GM19372 (cell line): ENCODE results near the gene FAM25G.
"Not testable (repeated sequence)": the region's sequence is repeated elsewhere in the genome, so short reads cannot be mapped to it uniquely, and the experiment has no call there.

ENCODE experiments used
- ATAC-seq: cut with Tn5 transposase; IDR thresholded peaks from one replicate; pipeline ENCODE4 v1.9.1; 2021; ENCODE audit warnings: mild to moderate bottlenecking, low read depth, moderate library complexity; ENCODE audit not compliant: unreplicated experiment

The FAM25G gene

GRCh38 chr10:47491600-47491999 is at the start of gene FAM25G:
Gene FAM25G, minus strand, starts transcription at chr10:47491700. Its CDS starts 26 bp downstream, at chr10:47491674.
- not testable (repeated sequence) for ATAC-seq

- ATAC-seq = not testable (repeated sequence)
These were observed 44.9 kb upstream of the FAM25G start for GRCh38 chr10:47536430-47536829.

DNA sequence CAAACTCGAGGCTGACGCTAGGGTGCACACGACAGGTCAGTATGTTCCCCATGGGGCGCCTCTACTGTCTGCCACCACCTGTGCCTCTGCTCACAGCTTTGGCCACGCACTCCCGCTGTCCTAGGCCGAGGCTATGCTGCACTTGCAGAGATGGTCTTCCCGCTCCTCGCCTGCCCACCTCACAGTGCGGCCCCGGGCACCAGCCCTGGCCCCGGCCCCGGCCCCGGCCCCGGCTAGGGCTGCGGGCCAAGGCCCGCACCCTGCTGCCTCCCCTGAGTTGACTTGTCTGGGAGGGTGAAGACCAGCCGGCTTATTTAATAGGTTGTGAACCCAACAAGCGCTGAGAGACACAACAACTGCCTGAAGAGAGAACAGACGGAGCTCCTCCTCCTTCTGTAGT is 32.0 kb upstream of the FAM25G start, which contains the start of gene AGAP9:
Gene AGAP9 (minus strand): TSS at position 164 of the 400 bp plus-strand sequence. CDS start 112 bp downstream, at position 52.
- not testable (repeated sequence) for ATAC-seq

DNA sequence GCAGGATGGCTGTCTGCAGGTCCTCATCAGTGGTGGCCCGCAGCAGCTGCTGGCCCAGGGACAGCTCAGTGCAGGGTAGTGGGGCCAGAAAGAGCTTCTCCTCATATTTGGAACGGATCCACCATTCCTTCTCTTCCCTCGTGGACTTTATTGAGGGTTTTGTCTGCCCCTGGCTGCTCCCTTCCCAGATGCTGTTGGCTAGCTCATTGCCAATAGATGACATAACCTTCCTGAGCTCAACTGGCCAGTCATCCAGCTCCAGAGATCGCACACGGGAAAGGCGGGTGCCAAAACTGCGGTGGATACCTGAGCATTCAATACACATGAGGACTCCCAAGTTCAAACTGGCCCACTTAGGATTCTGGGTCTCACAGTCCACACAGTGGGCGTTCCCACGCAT is 10.8 kb upstream of the FAM25G start:
- ATAC-seq = not testable (repeated sequence)

- not testable (repeated sequence) for ATAC-seq
These were observed 2.7 kb upstream of the FAM25G start for GRCh38 chr10:47494226-47494625.

DNA sequence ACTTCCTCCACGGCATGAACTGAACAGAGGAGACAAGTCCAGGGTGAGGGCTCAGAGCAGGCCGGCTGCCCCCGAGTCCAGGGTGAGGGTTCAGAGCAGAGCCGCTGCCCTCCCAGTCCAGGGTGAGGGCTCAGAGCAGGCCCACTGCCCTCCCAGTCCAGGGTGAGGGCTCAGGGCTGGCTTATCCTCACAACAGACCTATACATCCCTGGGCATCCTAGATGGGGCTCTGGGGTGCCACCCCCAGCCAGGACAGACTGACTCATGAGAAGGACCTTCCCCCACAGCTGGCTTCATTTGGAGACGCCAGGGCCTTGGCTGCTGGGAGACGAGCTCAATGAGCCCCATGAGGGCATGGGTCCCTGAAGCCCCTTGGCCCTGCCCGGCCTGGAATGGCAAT is 1.9 kb downstream of the FAM25G start:
- ATAC-seq = not testable (repeated sequence)

DNA sequence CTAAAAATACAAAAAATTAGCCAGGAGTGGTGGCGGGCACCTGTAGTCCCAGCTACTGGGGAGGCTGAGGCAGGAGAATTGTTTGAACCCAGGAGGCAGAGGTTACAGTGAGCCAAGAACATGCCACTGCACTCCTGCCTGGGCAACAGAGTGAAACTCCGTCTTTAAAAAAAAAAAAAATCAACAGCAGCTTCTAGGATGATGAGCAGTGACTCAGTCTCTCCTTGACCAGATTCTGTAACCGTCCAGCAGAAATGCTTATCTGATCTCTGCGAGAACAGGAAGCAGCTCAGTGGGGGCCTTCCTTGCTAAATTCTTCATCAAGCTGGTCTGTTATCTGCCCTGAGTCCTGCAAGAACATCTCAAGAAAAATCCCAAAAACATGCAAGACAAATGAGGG is 5.6 kb downstream of the FAM25G start:
- not testable (repeated sequence) for ATAC-seq

- ATAC-seq = not testable (repeated sequence)
These were observed 6.7 kb downstream of the FAM25G start for GRCh38 chr10:47484786-47485185.

- not testable (repeated sequence) for ATAC-seq
These were observed 7.6 kb downstream of the FAM25G start, which contains the start of gene ANXA8 for GRCh38 chr10:47483923-47484322. Gene ANXA8, minus strand, starts transcription at chr10:47484115. Its CDS starts 182 bp downstream, at chr10:47483933.

DNA sequence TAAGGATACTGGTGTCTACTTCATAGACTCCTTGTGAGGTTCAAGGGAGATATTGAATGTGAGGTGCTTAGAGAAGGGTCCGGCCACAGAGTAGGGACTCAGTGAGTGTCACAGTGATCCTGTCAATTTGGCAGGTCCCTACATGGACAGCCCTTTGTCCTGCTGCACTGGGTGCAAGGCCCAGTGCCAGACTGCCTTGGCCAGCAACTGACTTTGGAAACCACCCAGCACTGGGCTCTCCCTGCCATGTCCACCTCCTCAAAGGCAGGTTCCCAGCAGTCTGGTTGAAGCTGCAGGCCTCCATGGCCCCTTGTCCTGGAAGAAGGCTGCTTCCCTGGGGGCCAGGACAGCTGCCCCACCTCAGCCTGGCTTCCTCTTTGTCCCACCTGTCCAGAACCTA is 9.1 kb downstream of the FAM25G start:
- not testable (repeated sequence) for ATAC-seq

- not testable (repeated sequence) for ATAC-seq
These were observed 9.7 kb downstream of the FAM25G start for GRCh38 chr10:47481768-47482181.

DNA sequence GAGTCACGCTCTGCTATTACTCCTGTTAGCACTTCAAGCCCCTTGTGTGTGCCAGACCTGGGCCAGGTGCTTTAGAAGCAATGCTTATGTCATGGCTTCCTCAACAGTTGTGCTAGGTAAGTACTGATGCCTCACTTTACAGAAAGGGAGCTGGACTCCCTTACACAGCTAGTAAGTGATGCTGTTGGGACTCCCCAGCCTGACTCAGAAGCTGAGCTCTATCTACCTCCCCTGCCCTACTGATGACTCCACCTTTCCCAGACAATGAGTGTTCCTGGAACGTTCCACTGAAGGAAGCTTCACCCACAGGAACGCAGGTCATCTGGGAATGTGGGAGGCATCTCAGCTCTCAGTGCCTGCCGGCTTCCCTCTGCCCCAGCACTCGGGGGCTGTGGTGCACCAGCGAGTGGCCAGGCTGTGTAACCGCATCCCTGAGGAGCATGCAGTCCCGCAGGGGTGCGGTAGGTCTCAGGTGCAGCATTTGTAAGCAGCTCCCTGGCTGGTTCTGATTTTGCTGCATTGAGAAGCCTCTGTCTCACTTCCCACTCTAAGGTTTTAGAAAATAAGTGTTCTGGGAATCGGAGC is 10.2 kb downstream of the FAM25G start:
- ATAC-seq = not testable (repeated sequence)

- not testable (repeated sequence) for ATAC-seq
These were observed 11.4 kb downstream of the FAM25G start for GRCh38 chr10:47480133-47480532.

DNA sequence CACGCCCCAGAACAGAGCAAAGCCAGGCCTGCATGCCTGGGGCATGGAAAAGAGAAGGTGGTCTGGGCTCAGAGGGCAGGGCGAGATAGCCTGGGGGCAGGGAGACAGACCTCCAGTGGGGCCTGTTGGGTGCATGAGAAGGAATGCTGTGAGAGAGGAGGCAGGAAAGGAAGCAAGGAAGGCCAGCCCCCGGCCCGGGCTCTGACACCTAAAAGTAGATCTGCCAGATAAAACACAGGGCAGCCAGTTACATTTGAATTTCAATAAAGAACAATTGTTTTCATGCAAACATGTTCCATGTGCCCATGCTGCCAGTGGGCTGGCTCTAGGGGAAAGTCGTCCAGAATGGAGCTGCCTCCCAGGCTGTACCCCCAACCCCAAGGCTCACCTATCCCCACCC is 13.4 kb downstream of the FAM25G start:
- not testable (repeated sequence) for ATAC-seq

- ATAC-seq = not testable (repeated sequence)
These were observed 14.4 kb downstream of the FAM25G start for GRCh38 chr10:47477078-47477477.

GRCh38 chr10:47475101-47475500 is 16.4 kb downstream of the FAM25G start:
- ATAC-seq = not testable (repeated sequence)

- ATAC-seq = not testable (repeated sequence)
These were observed 18.0 kb downstream of the FAM25G start for GRCh38 chr10:47473516-47473915.

DNA sequence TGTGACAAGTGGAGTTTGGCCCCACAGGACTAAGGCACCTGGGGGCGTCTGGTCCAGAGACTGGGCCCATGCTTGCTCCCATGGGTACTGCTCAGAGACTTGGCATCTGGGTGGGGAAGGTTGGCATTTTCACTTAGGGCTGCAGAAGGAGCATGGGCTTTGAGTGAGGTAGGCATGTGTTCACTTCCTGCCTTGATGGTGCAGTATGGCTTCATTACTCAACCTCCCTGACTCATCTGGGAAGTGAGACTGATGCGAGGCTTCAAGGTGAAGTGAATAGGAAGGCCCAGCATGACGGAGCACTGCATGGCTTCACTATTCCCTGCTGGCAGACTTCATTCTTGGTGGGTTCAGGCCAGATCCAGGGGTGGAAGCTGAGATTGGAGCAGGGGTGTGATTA is 18.9 kb downstream of the FAM25G start:
- ATAC-seq = not testable (repeated sequence)

DNA sequence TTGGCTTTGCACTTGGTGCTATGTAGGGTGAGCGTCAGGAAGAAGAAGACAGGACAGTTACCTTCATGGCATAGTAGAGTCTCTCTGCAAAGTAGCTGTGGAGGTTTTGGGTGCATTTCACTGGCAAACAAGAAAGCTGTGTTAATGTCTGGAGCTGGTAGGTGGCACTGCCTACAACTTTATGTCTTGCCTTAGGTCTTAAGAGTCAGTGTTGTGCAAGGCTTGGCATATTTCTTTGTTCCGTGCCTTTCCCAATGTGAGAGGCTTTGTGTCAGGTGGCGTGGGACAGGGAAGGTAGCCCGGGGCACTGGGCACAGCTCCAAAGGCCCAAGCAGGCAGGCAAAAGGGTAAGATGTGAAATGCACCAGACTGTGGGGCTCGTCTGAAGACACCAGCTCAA is 19.4 kb downstream of the FAM25G start:
- ATAC-seq = not testable (repeated sequence)

- ATAC-seq = not testable (repeated sequence)
These were observed 22.6 kb downstream of the FAM25G start for GRCh38 chr10:47468731-47469528.

DNA sequence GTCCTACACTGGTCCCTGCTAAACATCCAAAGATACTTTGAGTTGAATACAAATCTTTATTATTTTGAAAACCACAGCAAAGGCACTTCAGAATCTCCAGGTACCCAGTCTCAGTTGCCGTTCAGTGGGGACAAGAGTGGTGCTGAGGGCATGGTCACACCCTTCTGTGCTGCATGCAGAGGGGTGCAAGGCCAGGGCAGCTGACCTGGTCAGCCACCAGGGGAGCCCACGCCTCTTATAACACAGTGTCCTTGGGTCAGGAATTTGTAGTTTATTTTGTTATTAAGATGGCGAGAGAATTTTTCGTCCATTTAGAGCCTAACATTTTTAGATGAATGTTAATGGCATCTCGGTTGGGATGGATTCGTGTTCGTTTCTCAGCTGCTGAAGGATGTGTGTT is 23.5 kb downstream of the FAM25G start:
- ATAC-seq = not testable (repeated sequence)
